Prostate gland (tissue), 2 donors: ENCODE data around the gene HPCA.

Experiments
- POLR2AphosphoS5 ChIP-seq: sonication (generic); formaldehyde crosslinking; IDR thresholded peaks from one replicate; pipeline ENCODE4 v1.6.1; 2017; ENCODE audit warnings: antibody characterized with exemption
- TF ChIP-seq, protein P1 (sequence below), 4 experiments: fragments of 200-600 bp in 2 of 4; fragments of 450-650 bp in 2 of 4; sonication (generic) in 2 of 4; IDR thresholded peaks; 1 replicate in 3 of 4; 2 replicates in 1 of 4; pipeline ENCODE4 v1.5.1; 2016 to 2019; ENCODE audit warnings: antibody characterized with exemption in 4 of 4, mild to moderate bottlenecking in 2 of 4, moderate library complexity in 2 of 4

- TF ChIP-seq, protein P1, sequence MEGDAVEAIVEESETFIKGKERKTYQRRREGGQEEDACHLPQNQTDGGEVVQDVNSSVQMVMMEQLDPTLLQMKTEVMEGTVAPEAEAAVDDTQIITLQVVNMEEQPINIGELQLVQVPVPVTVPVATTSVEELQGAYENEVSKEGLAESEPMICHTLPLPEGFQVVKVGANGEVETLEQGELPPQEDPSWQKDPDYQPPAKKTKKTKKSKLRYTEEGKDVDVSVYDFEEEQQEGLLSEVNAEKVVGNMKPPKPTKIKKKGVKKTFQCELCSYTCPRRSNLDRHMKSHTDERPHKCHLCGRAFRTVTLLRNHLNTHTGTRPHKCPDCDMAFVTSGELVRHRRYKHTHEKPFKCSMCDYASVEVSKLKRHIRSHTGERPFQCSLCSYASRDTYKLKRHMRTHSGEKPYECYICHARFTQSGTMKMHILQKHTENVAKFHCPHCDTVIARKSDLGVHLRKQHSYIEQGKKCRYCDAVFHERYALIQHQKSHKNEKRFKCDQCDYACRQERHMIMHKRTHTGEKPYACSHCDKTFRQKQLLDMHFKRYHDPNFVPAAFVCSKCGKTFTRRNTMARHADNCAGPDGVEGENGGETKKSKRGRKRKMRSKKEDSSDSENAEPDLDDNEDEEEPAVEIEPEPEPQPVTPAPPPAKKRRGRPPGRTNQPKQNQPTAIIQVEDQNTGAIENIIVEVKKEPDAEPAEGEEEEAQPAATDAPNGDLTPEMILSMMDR (IDR thresholded peaks at IDR 0.05), result no peak
- no peak for TF ChIP-seq POLR2AphosphoS5
These were observed 26.4 kb upstream of the HPCA start for GRCh38 chr1:32859915-32860314.
